Erythroblast (primary cell): Measurements from ENCODE around the gene NPRL2.

Experiments
- GATA1 ChIP-seq: IDR thresholded peaks from 2 replicates; pipeline ENCODE4 v1.6.1; 2011; ENCODE audit warnings: low read depth, mild to moderate bottlenecking, control low read depth, low read length, moderate library complexity
- POLR2A ChIP-seq: IDR thresholded peaks from 2 replicates; pipeline ENCODE4 v1.6.1; 2011; ENCODE audit warnings: mild to moderate bottlenecking, low read length

DNA sequence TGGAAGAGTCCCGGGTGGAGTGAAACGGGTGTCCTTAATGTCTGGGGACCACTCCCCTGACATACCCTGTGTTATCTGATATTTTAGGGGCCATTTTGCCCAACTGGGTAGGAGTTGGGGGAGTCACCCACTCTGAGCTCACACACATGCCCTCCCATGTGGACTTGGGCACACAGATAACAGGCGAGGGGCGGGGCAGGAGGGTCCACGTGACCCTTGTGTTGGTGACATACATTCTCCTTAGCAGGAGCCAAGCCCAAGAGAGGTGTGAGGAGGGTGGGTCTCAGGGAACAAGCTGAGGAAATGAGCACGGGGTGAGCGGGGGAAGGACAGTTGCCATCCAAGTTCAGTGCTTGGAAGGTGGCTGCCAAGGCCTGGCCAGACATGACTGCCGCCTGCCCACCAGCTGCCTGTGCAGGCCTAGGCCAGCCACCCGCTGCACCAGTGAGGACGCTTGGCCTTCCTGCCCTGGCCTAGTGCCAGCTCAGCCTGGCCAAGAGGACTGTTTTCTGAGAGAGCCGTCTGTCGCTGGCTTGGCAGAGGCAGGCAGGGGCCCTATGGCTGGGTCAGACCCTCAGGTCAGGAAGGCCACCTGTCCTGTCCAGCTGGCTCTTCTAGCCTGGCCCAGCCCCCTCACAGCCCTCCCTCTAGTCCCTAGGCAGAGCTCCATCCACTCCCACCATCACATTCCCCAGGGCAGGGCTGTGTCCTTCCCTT is 40.1 kb upstream of the NPRL2 start:
- TF ChIP-seq POLR2A: no peak
- TF ChIP-seq GATA1: no peak
